ENCODE results near the gene MAS1.
"Not testable (repeated sequence)": the region's sequence is repeated elsewhere in the genome, so short reads cannot be mapped to it uniquely, and the experiment has no call there.

MAS1 gene

DNA sequence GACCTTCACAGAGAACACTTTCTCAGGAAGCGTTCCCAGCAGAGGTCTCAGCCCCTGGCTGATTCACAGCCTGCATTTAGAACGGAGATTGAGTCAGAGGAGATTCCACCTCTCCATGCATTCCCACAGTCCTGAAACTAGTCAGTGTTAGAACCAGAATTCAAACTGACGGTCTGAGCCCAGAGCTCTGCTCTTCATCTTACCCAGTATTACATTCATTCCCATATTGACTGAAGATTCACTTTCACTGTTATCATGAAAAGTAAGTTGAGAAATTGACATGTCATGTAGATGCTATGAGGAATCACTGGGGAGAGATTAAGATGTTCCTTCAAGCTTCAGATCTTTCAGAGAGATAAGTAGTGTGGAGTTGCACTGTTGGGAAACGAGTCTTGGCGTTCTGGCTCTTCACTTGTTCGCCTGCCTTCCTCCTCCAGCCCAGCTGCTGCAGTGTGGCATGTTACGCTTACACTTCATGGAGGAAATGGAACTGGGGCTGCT lies 28.3 kb downstream of the MAS1 start:
- no peak for DNase-seq (ENCODE audit: low read depth)

DNA sequence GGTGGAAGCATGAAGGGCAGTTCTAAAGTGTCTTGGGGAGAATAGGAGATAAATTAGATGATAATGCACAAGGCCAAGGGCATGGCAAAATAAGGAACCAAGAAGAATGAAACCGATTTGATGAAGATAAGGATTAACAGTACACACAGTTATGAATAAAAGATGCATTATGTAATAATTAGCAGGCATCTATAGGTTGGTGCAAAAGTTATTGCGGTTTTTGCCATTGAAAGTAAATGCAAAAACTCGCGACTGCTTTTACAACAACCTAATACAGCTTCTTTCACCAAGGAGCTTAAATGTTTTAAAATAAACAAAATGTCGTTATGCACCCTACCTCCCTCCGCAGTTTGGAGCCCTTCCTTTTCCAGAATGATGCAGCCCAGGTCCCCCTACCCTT lies 29.0 kb downstream of the MAS1 start:
- no peak for DNase-seq (ENCODE audit: low read depth)

DNA sequence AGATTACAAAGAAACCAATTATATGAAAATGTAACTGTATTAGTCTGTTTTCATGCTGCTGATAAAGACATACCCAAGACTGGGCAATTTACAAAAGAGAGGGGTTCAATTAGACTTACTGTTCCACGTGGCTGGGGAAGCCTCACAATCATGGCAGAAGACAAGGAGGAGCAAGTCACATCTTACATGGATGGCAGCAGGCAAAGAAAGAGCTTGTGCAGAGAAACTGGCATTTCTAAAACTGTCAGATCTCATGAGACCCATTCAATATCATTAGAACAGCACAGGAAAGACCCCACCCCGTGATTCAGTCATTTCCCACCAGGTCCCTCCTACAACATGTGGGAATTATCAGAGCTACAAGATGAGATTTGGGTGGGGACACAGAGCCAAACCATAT lies 33.4 kb downstream of the MAS1 start:
- DNase-seq (ENCODE audit: low read depth), result not testable (repeated sequence)

DNA sequence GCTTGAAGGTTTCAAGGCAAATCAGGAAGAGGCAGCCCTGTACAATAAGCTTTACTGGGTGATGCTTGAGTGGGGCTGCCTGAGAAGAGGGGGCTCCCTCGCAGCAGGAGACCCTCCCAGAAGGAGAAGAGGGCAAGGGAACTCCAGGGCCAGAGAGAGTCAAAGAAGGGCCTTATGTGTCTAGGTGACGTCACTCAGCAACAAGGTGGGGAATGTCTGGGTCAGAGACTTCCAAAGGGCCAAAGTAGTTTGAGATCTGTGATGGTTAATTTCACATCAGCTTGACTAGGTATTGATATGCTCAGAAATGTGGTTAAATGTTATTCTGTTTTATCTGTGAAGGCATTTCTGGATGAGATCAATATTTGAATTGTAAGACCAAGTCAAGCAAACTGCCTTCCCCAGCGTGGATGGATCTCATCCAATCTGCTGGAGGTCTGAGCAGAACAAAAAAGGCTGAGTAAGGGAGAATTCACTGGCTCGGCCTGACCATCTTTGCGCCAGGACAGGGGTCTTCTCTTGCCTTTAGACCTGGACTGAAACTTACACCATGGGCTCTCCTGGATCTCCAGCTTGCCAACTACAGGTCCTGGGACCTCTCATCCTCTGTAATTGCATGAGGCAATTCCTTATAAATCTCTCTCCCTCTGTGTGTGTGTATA lies 35.9 kb downstream of the MAS1 start:
- no peak for DNase-seq (ENCODE audit: low read depth)

DNA sequence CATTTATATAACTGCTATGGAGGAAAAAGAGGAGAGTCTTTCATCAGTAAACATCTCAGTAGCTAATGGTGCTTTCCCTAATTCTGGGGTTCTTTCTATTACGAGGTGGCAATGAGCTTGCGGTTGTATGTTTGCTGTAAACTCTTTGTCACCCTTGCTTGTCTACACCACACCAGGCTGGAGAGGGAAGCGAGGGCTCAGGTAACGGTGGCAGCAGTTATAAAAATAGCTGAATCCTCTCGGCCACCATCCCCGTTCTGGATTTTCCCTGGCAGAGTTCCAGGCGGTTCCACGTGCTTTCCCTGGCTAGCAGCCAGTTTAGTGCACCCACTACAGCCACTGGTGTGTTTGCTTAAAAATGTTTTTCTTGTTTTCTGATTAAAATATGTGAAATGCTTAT lies 39.0 kb downstream of the MAS1 start:
- DNase-seq (ENCODE audit: low read depth), result no peak

DNA sequence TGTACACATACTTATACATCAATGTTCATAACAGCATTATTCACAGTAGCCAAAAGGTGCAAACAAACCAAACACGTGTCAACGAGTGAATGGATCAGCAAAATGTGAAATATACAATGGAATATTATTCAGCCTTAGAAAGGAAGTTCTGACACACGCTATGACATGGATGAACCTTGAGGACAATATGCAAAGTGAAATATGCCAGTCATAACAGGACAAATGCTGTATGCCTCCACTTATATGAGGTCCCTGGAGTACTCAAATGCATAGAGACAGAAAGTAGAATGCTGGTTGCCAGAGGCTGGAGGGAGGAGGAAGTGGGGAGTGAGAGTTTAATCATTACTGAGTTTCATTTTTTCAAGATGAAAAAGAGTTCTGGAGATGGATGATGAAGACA lies 40.3 kb downstream of the MAS1 start:
- no peak for DNase-seq (ENCODE audit: low read depth)

DNA sequence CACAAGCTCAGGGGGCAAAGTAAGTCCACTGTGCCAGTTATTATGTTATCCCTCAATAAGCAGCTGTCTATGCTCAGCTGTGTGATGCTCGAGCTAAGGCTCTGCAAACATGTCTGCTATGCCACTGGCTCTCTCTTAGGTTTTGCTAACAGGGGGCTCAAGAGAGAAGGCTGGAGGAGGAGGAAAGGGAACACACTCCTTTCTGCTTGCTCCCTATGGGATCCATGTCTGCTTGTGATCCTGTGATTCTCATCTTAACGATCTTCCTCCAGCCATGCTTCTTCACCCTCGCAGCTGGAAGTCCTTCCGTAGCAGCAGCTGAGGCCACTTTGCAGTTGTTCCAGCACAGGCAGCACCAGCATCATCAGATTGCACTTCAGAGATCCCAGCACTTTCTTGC lies 41.1 kb downstream of the MAS1 start:
- DNase-seq (ENCODE audit: low read depth), result no peak

DNA sequence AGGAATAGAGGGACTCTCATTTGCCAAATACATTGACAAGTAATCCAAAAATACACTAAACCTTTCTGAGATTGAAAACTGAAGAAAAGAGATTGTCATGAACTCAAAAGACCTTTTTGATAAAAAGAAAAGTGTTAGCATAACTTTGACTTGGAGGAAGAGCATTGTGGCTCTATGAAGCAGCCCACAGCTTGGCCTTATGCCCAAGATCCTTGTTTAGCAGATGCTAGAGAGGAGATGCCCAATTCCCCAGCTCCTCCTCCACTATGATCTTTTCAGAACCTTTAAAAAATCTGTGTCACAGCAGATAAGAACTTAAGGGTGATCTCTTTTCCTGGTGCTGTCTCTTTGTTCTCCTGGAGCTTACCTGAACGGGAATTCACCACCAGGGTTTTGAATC lies 42.3 kb downstream of the MAS1 start:
- DNase-seq (ENCODE audit: low read depth), result no peak

DNA sequence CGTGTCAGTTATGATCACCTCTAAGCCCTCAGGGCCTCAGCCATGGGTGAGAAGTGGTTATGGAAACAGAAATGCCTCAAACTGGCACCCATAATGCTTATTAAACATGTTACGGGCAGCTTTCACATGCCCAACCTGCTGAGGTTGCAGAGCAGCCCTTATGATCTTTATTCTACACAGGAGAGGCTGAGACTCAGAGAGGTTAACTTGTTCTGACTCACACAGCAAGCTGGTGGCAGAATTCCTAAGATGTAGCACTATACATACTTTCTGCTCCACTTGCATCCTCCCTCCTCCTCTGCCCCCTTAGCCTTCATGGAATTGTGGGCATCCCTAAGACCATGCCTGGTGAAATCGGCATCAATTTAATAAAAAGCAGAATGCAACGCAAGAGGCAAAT lies 43.4 kb downstream of the MAS1 start:
- no peak for DNase-seq (ENCODE audit: low read depth)

DNA sequence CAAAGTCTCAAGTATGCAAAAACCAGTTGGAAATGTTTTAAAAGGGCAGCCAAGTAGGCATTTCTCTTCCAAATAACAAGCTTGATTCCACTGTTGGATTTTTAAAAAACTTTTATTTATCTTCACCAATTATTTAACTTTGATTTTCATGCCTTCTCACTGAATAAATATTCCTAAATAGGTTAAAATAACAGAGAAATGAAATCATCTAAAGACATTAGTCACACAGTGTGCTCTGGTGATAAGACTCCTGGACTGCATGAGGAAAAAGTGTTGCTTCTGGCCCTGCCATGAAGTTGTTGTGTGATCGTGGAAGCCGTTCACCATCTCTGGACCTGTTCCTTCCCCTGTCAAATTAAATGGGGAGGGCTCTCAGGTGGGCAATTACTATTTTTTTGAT lies 44.3 kb downstream of the MAS1 start:
- peak; percentile 24 for DNase-seq (ENCODE audit: low read depth)

DNA sequence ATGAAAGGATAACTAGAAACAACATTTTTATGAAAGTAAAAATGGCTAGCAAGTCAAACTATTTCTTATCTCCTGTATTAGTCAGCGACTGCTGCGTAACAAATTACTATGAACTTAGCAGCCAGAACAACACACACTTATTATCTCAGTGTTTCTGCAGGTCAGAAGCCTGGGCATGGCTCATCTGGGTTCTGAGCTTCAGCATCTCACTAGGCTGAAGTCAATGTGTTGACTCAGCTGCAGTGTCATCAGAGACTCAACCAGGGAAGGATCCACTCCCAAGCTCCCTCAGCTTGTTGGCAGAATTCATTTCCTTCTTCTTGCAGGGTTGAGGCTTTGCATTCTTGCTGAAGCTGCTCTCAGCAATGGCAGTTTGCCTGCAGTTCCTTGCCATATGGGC lies 44.8 kb downstream of the MAS1 start:
- peak; percentile 55 for DNase-seq (ENCODE audit: low read depth)

DNA sequence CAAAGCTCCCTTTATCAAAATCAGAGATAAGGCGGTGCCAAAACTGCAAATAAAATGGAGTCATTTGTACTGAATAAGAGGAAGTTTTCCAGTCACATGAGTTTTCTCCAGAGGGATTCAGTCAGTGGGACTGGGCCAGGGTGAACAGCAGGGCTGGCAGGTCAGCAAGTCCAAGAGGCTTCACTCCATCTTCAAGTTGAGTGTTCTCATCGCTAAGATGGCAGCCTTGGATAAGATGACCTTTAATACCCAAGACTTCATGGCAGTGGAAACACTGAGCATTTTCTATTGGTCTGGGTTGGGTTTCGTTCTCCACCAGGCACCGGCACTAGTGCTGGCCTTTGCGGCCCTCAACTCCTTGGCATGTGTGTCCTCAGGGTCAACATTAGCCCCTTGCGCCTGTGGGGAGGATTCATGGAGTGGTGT lies 48.8 kb downstream of the MAS1 start:
- no peak for DNase-seq (ENCODE audit: low read depth)

Data from stromal cell of bone marrow (primary cell).